Measurements from ENCODE around the gene TMTC4. TPM values are rescaled to one million over a fixed set of nuclear protein-coding genes. Genes with fewer than 3 reads are reported as not detected.

TMTC4 gene
- polyA plus RNA-seq, 1 donor from 2014 or later: 123 TPM

- Histone ChIP-seq H3K4me3 (ENCODE audit: low read length) (no peak overlapping the region), H3K9ac (ENCODE audit: low read length) (no peak overlapping the region), H3K4me2 (ENCODE audit: low read length) (no peak overlapping the region), H3K27me3 (ENCODE audit: insufficient read depth, low read depth, low read length) (no peaks in the 10 kb centered on the region), H3K9me3 (ENCODE audit: low read length) (no peaks in the 10 kb centered on the region), H3K36me3 (ENCODE audit: insufficient read depth, low read length) (no peaks in the 10 kb centered on the region), H3F3A (ENCODE audit: insufficient read depth, low read length, poor library complexity, severe bottlenecking) (no peaks in the 10 kb centered on the region), H3K79me2 (replicated peaks; ENCODE audit: insufficient read depth, low read length) (no peaks in the 10 kb centered on the region), H4K20me1 (ENCODE audit: insufficient read depth) (no peaks in the 10 kb centered on the region), H2AFZ (ENCODE audit: low read depth, low read length) (no peak overlapping the region), H3K27ac (ENCODE audit: low read length) (no peak overlapping the region), H3K9me2 (ENCODE audit: insufficient read depth, low read length) (no peaks in the 10 kb centered on the region)
- TF ChIP-seq POLR2AphosphoS5 (IDR thresholded peaks at IDR 0.05): no peak
- TF ChIP-seq CTCF (IDR thresholded peaks at IDR 0.05; ENCODE audit: poor library complexity, severe bottlenecking): no peak
- TF ChIP-seq EZH2 (IDR thresholded peaks at IDR 0.05; ENCODE audit: borderline replicate concordance, insufficient read depth, low read length, poor library complexity, severe bottlenecking): no peak
- no peak for TF ChIP-seq MXI1 (conservative IDR thresholded peaks at IDR 0.05; ENCODE audit: poor library complexity, severe bottlenecking)
- no peak for TF ChIP-seq REST (IDR thresholded peaks at IDR 0.05; ENCODE audit: borderline replicate concordance)
- TF ChIP-seq EP300 (conservative IDR thresholded peaks at IDR 0.05; ENCODE audit: poor library complexity, severe bottlenecking): no peak
- TF ChIP-seq TAF1 (IDR thresholded peaks at IDR 0.05; ENCODE audit: low read depth): no peak
- TF ChIP-seq RAD21 (conservative IDR thresholded peaks at IDR 0.05): no peak
- TF ChIP-seq SMC3 (conservative IDR thresholded peaks at IDR 0.05; ENCODE audit: poor library complexity): no peak
These were observed 72.9 kb downstream of the TMTC4 start for GRCh38 chr13:100601716-100602115.

GRCh38 chr13:100600915-100601314 is 73.7 kb downstream of the TMTC4 start:
- no peaks in the 10 kb centered on the region for H3K79me2 ChIP-seq (replicated peaks; ENCODE audit: insufficient read depth, low read length)
- H4K20me1 ChIP-seq (ENCODE audit: insufficient read depth): no peaks in the 10 kb centered on the region
- no peak overlapping the region for H3K4me2 ChIP-seq (ENCODE audit: low read length)
- H3K9me3 ChIP-seq (ENCODE audit: low read length): no peaks in the 10 kb centered on the region
- no peaks in the 10 kb centered on the region for H3F3A ChIP-seq (ENCODE audit: insufficient read depth, low read length, poor library complexity, severe bottlenecking)
- no peak overlapping the region for H2AFZ ChIP-seq (ENCODE audit: low read depth, low read length)
- no peaks in the 10 kb centered on the region for H3K27me3 ChIP-seq (ENCODE audit: insufficient read depth, low read depth, low read length)
- H3K36me3 ChIP-seq (ENCODE audit: insufficient read depth, low read length): no peaks in the 10 kb centered on the region
- H3K9me2 ChIP-seq (ENCODE audit: insufficient read depth, low read length): no peaks in the 10 kb centered on the region
- no peak overlapping the region for H3K9ac ChIP-seq (ENCODE audit: low read length)
- H3K4me3 ChIP-seq (ENCODE audit: low read length): no peak overlapping the region
- TF ChIP-seq MXI1 (conservative IDR thresholded peaks at IDR 0.05; ENCODE audit: poor library complexity, severe bottlenecking): no peak
- TF ChIP-seq POLR2AphosphoS5 (IDR thresholded peaks at IDR 0.05): no peak
- no peak for TF ChIP-seq REST (IDR thresholded peaks at IDR 0.05; ENCODE audit: borderline replicate concordance)
- TF ChIP-seq TAF1 (IDR thresholded peaks at IDR 0.05; ENCODE audit: low read depth): no peak
- TF ChIP-seq EP300 (conservative IDR thresholded peaks at IDR 0.05; ENCODE audit: poor library complexity, severe bottlenecking): no peak
- no peak for TF ChIP-seq SMC3 (conservative IDR thresholded peaks at IDR 0.05; ENCODE audit: poor library complexity)
- no peak for TF ChIP-seq RAD21 (conservative IDR thresholded peaks at IDR 0.05)
- no peak for TF ChIP-seq CTCF (IDR thresholded peaks at IDR 0.05; ENCODE audit: poor library complexity, severe bottlenecking)
- TF ChIP-seq EZH2 (IDR thresholded peaks at IDR 0.05; ENCODE audit: borderline replicate concordance, insufficient read depth, low read length, poor library complexity, severe bottlenecking): no peak
- no peak overlapping the region for H3K27ac ChIP-seq (ENCODE audit: low read length)
